Mucosa of descending colon (tissue), 3 donors: Measurements from ENCODE around the gene SMC1A. TPM values are rescaled to one million over a fixed set of nuclear protein-coding genes. Genes with fewer than 3 reads are reported as not detected.
A peak's percentile ranks its signal among the peaks of the same experiment; 100 is the strongest.

Experiments used
- ATAC-seq: fragments of 200-7000 bp; cut with Tn5 transposase; one replicate; pipeline ENCODE4 v1.9.1; 2020; ENCODE audit warnings: mild to moderate bottlenecking, moderate library complexity
- DNase-seq, 3 donors: peaks; one replicate each; pipeline ENCODE4 v3.0.0-alpha.2; 2020
- H3K36me3 ChIP-seq: fragments of 200-600 bp; one replicate; pipeline ENCODE4 v1.8.0; 2021; ENCODE audit warnings: low read depth, mild to moderate bottlenecking
- H3K4me1 ChIP-seq: fragments of 200-600 bp; one replicate; pipeline ENCODE4 v1.8.0; 2021; ENCODE audit warnings: low read depth, mild to moderate bottlenecking
- H3K4me3 ChIP-seq: fragments of 200-600 bp; one replicate; pipeline ENCODE4 v1.8.0; 2021; ENCODE audit warnings: mild to moderate bottlenecking
- H3K9me3 ChIP-seq: fragments of 200-600 bp; one replicate; pipeline ENCODE4 v1.8.0; 2021; ENCODE audit warnings: mild to moderate bottlenecking
- intact Hi-C, 2 donors: fragments of 100-400 bp; cut with DNase I in 1 of 2; cut with micrococcal nuclease in 1 of 2; formaldehyde crosslinking; loops; one replicate each; pipeline versions ENCODE4 v1.11.0 to v1.11.1; 2022; cut with DNase I, micrococcal nuclease
- total RNA-seq, 3 donors: library from RNA; stranded (reverse); fragmentation: NEBNext Ultra II Directional in 2 of 3; extraction: Animal tissue kit (Norgen Biotek cat#: 25700) in 2 of 3; gene quantifications; one replicate each; pipeline versions ENCODE4 v1.2.1 to v1.2.4, GENCODE V29; 2021 to 2023
- TF ChIP-seq, protein P1 (sequence below): fragments of 200-600 bp; IDR thresholded peaks from one replicate; pipeline ENCODE4 v1.8.0; 2022; ENCODE audit warnings: antibody characterized with exemption, mild to moderate bottlenecking
- donor health status: DM: no; HTN: no; CAD: no; lungs with moderate emphysema.
- donor health status: DM: no; HTN: no; CAD: no.
- donor health status: DM: no; HTN: yes; CAD: no.

The SMC1A gene
- total RNA-seq, 3 donors from 2014 or later, result 48.2 to 75.0 (median 72.8) TPM

DNA sequence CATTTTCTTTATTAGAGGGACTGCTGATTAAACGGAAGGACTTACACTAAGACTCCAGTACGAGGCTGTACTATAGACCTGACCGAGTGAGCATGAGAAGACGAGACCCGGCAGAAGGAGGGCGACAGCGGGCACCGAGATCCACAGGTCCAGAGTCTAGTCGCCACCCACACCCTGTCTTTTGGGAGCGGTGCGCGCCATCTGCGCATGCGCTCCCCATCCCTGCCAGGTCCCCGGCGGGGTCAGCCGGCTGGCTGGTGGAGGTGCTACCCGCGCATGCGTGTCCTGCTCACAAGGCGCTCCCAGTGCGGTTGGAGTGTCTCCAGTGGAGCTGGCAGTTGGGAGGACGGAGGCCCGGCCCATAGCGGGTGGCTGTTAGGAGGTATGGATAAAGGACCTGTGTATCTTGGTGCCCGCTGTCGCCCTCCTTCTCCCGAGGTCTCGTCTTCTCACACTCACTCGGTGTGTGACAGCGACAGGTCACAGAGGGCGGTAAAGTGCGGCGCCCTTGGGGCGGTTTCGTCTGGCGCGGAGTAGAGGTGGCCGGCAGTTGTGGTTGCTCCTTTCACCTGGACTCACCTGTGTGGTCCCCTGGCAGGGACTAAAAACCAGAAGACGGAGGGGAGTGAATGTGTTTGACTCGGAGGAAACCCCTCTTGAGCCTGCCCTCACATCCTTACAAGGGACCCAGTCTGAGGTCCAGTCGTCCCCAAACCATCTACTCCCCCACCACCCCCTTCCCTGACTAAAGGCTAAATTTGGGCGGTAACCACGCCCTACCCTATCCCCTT, 19.3 kb upstream of the SMC1A start:
- peak; percentile 91 for ATAC-seq
- intact Hi-C loops, result loop anchor here in 1 of 2 donors (10.0 kb wide), 1 partner anchor 127 kb away; no protein-coding TSS in a partner anchor

DNA sequence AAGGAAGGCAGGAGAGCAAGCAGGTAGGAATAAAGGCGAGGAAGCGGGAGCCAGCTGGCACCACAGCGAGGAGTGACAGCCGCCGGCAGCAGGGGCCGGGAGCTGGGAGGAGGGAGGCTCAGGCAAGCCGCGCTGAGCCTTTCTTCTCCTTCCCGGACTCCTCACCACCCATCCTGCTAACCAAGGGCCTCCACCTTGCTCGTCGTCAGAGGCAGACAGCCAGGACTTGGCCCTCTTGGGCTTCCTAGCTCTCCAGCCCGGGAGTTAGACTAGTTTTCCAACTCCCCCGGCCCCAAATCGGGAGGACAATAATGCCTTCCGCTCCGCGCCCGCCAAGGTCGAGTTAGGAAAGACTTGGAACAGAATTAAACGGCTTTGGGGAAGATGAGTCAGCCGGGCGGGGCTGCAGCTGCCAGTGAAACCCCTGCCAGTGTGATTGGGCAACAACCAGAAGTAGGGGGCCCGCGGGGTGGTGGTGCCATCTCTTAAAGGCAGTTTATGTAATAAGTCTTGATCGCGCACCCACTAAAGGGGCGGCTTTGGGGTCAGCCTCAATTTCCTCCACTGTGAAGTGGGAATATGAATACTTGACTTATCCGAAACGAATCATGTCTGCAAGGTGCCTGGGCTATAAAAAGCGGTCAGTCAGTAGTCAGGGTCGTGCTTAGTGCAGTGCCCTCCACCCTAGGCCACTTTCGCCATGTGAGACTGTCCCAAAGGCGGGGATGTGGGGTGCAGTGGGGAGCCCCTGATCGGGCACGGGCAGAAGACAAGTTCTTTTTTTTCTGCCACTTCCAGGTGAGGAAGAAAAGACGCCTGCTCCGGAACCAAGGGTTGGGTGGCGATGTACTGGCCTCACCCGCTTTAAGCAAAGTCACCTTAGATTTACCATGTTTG, 18.4 kb upstream of the SMC1A start:
- intact Hi-C loops, result loop anchor here in 1 of 2 donors (10.0 kb wide), 1 partner anchor 126 kb away; no protein-coding TSS in a partner anchor
- Histone ChIP-seq H3K4me3 (no peak overlapping the region), H3K36me3 (no peaks in the 10 kb centered on the region), H3K4me1 (no peaks in the 10 kb centered on the region), H3K9me3 (no peaks in the 10 kb centered on the region)
- ATAC-seq (peak; percentile 65), DNase-seq (peak; percentile 51 to 75 (median 67))
- TF ChIP-seq, protein P1, sequence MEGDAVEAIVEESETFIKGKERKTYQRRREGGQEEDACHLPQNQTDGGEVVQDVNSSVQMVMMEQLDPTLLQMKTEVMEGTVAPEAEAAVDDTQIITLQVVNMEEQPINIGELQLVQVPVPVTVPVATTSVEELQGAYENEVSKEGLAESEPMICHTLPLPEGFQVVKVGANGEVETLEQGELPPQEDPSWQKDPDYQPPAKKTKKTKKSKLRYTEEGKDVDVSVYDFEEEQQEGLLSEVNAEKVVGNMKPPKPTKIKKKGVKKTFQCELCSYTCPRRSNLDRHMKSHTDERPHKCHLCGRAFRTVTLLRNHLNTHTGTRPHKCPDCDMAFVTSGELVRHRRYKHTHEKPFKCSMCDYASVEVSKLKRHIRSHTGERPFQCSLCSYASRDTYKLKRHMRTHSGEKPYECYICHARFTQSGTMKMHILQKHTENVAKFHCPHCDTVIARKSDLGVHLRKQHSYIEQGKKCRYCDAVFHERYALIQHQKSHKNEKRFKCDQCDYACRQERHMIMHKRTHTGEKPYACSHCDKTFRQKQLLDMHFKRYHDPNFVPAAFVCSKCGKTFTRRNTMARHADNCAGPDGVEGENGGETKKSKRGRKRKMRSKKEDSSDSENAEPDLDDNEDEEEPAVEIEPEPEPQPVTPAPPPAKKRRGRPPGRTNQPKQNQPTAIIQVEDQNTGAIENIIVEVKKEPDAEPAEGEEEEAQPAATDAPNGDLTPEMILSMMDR, result no peak

More for the DNA sequence above, 19.3 kb upstream of the SMC1A start:
- DNase-seq, result peak; percentile 79 to 91 (median 90)
- no peaks in the 10 kb centered on the region for H3K36me3 ChIP-seq
- H3K4me1 ChIP-seq, result no peaks in the 10 kb centered on the region
- H3K9me3 ChIP-seq, result no peaks in the 10 kb centered on the region
- H3K4me3 ChIP-seq, result no peak overlapping the region
- TF ChIP-seq, protein P1, result no peak

DNA sequence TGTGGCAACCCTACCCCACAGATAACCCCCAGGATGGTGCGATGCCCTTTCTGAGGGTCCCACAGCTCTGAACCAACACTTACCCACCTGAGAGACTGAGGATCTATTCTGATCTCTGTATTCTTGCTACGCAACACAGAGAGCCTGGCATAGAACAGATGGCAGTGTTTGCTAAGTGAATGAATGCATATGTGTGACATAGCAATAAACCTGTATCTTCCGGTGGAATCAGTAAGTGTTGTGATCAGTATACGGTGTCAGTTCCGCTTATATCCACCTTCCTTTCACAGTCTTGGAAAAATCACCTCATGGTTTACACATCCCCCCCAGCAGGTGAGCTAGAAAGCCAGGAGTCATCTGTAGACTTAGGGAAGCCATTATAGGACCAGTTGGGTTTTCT, 17.6 kb upstream of the SMC1A start:
- ATAC-seq (peak; percentile 62), DNase-seq (peak in 1 of 3 donors; percentile 16)
- Histone ChIP-seq H3K9me3 (no peaks in the 10 kb centered on the region), H3K4me3 (no peak overlapping the region), H3K36me3 (no peaks in the 10 kb centered on the region), H3K4me1 (no peaks in the 10 kb centered on the region)
- intact Hi-C loops, result loop anchor here in 1 of 2 donors (10.0 kb wide), 1 partner anchor 125 kb away; no protein-coding TSS in a partner anchor
- TF ChIP-seq, protein P1, result no peak

DNA sequence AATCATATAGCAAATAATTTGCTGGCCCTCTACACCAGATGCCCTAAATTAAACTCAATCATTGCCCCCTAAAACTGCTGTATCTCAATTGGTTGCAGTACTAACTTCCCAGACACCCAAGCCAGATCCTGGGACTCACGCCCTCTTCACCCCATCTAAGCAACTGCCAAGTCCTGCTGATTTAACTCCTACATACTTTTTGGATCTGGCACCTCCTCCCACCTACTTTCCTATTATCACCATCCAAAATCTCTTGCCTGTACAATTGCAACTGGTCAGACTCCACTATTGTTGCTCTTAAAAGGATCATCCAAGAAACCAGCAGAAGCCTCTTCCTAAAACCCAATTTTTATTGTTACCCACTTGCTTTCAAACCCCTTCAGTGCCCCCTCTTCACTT, 16.4 kb upstream of the SMC1A start:
- intact Hi-C loops, result no loop called here
- H3K9me3 ChIP-seq, result no peaks in the 10 kb centered on the region
- H3K4me3 ChIP-seq, result no peak overlapping the region
- DNase-seq, result no peak
- H3K4me1 ChIP-seq, result no peaks in the 10 kb centered on the region
- H3K36me3 ChIP-seq, result no peaks in the 10 kb centered on the region
- TF ChIP-seq, protein P1, result no peak
- no peak for ATAC-seq

DNA sequence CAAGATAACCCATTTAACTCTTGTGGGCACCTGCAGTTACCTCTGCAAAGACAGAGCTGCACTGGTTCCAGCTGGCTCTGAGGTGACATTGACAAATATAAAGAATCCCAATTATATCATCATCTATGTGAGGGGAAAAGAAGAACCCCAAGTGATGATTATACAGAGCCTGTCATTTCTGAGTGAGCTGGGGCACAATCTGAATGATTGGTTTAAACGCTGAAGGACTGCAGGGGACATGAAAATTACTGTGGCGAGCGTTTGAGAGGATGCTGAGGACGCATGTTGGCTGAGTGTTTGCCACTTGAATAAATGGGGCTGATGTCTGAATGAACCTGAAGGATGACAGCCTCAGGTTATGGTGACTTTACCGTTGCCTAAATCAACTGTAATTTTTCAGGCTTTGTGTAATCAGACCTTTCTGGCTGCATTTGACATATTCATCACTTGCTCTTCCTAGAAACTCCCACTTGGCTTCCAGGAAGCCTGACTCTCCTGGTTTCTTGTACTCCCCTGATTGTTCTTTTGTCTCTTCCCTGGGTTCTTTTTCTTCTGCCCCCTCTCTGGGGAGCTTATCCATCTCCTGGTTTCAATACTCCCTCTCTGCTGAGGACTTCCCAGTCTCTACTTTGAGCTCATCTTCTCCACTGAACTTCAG, 15.8 kb upstream of the SMC1A start:
- no peaks in the 10 kb centered on the region for H3K9me3 ChIP-seq
- H3K4me3 ChIP-seq, result no peak overlapping the region
- no peaks in the 10 kb centered on the region for H3K4me1 ChIP-seq
- TF ChIP-seq, protein P1, result no peak
- intact Hi-C loops, result no loop called here
- DNase-seq (no peak), ATAC-seq (no peak)
- H3K36me3 ChIP-seq, result no peaks in the 10 kb centered on the region
